SH-SY5Y (cell line): Measurements from ENCODE around the gene JAZF1.

Experiments
- GATA2 ChIP-seq: IDR thresholded peaks from 2 replicates; pipeline ENCODE4 v1.6.1; 2011; ENCODE audit warnings: mild to moderate bottlenecking, low read depth, low read length
- GATA3 ChIP-seq: IDR thresholded peaks from 2 replicates; pipeline ENCODE4 v1.6.1; 2011; ENCODE audit warnings: low read depth, mild to moderate bottlenecking, low read length, moderate library complexity

JAZF1 gene

GRCh38 chr7:27834179-27834921, 346.2 kb downstream of the JAZF1 start:
- TF ChIP-seq GATA3 (no peak), GATA2 (no peak)

- no peak for TF ChIP-seq GATA3
- no peak for TF ChIP-seq GATA2
Observed at GRCh38 chr7:27826357-27826756, 354.2 kb downstream of the JAZF1 start.

- TF ChIP-seq GATA2 (no peak), GATA3 (no peak)
Observed at GRCh38 chr7:27825891-27826290, 354.7 kb downstream of the JAZF1 start.

GRCh38 chr7:27822245-27822644, 358.4 kb downstream of the JAZF1 start:
- TF ChIP-seq GATA2 (no peak), GATA3 (no peak)

- TF ChIP-seq GATA3 (no peak), GATA2 (no peak)
Observed at GRCh38 chr7:27812706-27813105, 367.9 kb downstream of the JAZF1 start.

GRCh38 chr7:27810186-27810585, 370.4 kb downstream of the JAZF1 start:
- no peak for TF ChIP-seq GATA3
- TF ChIP-seq GATA2: no peak

GRCh38 chr7:27808626-27809025, 372.0 kb downstream of the JAZF1 start:
- TF ChIP-seq GATA3 (no peak), GATA2 (no peak)

GRCh38 chr7:27804139-27804538, 376.5 kb downstream of the JAZF1 start:
- no peak for TF ChIP-seq GATA3
- TF ChIP-seq GATA2: no peak

GRCh38 chr7:27802999-27803398, 377.6 kb downstream of the JAZF1 start:
- TF ChIP-seq GATA2: no peak
- no peak for TF ChIP-seq GATA3

GRCh38 chr7:27799212-27799611, 381.4 kb downstream of the JAZF1 start:
- no peak for TF ChIP-seq GATA3
- TF ChIP-seq GATA2: no peak

GRCh38 chr7:27795977-27796376, 384.6 kb downstream of the JAZF1 start:
- TF ChIP-seq GATA2 (no peak), GATA3 (no peak)

GRCh38 chr7:27793780-27794179, 386.8 kb downstream of the JAZF1 start:
- TF ChIP-seq GATA3: no peak
- no peak for TF ChIP-seq GATA2

- no peak for TF ChIP-seq GATA2
- TF ChIP-seq GATA3: no peak
Observed at GRCh38 chr7:27788437-27788836, 392.2 kb downstream of the JAZF1 start.

GRCh38 chr7:27784399-27785053, 396.1 kb downstream of the JAZF1 start:
- TF ChIP-seq GATA2 (no peak), GATA3 (no peak)

GRCh38 chr7:27782849-27783248, 397.7 kb downstream of the JAZF1 start:
- TF ChIP-seq GATA2 (no peak), GATA3 (0 out of 2 replicates have a peak, but pooled peaks have one; percentile 16)

GRCh38 chr7:27781188-27781587, 399.4 kb downstream of the JAZF1 start:
- no peak for TF ChIP-seq GATA3
- no peak for TF ChIP-seq GATA2
